NCI-H128 (cell line): ENCODE data around the gene SPRTN.

Experiments
- DNase-seq: peaks from one replicate; lab custom pipeline; 2025; ENCODE audit not compliant: unreplicated experiment; lab: John Stamatoyannopoulos, UW

Gene SPRTN

GRCh38 chr1:231376101-231376500 is 38.0 kb downstream of the SPRTN start:
- no peak for DNase-seq

DNA sequence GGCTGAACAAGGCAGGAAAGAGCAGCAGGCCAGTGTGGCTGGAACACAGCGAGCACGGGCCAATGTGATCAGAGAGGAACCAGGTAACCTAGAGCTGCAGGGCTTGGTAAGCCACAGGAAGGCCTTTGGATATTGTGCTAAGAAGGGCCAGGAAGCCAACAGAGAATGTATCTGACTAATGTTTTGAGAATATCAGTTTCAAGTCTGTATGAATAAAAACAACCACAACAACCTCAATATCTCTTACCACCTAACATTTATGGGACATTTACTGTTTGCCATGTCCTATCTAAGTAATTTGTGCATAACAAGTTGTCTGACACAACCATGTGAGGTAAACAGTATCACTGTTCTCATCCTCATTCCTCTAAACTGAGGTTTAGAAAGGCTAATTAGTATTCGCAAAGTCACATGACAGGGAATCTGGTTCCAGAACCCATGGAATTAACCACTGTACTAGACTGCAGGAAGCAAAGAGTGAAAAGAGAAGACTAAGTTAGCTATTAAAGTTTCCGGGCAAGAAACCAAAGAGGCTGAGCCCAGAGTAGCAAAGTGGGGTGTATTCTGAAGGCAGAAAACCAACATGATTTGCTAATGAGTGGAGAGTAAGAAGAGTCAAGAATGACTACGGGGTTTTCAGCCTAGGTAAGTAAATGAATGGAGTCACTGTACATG is 38.9 kb downstream of the SPRTN start:
- DNase-seq: no peak

- no peak for DNase-seq
Measured at GRCh38 chr1:231381729-231382128, 43.6 kb downstream of the SPRTN start.

DNA sequence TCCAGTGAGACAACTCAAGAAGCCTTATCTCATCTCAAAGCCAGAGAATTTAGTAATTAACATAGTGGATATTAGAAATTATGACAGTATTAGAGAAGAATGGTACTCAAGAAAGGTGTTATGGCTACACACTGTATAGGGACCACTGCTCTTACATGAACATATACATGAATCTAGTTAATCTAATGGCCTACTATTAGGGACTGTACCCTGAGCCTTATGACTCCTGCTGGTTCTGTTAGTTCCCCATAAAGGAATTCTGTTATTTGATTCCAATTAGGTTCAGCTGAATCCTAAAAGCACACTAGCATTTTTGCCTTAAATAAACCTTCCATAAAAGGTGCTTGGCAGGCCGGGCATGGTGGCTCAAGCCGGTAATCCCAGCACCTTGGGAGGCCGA is 44.3 kb downstream of the SPRTN start:
- no peak for DNase-seq

DNA sequence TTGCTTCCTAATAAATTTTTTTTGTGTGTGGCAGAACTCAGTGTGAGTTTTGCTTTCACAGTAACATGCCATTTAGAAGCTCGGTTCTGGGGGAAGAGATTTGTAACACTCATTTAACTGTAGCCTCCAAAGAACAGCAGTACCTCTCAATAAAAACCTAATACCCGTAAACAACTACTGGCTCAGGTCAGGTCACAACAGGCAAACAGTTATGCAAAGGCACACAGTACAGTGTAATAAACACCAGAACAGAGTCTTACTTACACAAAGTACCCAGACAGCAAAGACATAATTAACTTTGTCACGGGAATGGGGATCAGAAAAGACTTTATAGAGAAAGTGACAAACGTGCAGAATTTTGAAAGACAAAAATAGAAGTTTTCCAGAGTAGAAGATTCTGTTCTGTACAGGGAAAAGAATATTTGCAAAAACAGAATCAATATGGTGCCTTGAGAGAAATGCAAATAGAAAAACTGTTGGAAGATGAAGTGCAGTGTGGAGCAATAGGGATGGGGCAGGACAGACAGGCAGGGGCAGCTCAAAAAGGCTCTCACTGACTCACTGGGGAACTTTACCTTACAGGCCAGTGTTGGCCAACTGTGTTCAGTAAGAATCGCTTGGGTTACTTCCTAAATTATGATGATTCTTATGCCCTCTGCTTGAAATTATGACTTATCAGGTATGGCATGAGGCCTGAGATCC is 45.2 kb downstream of the SPRTN start:
- DNase-seq: no peak

- DNase-seq: no peak
Measured at GRCh38 chr1:231384696-231385415, 46.8 kb downstream of the SPRTN start.

DNA sequence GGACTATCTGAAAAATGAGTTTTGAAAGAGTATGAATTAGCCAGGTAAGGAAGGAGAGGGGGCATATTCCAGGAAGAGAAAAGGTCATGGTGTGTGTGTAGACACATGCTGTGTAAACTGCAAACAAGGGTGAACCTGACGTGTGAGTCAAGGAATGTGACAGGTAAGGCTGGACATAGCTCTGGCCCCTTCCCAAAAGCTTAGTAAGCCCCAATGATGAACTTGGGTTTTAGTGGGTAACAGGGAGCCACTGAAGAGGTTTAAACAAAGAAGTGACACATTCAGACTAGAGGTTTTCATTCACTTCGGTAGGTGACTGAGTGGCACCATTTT is 47.3 kb downstream of the SPRTN start:
- DNase-seq: no peak

GRCh38 chr1:231386466-231386865 is 48.4 kb downstream of the SPRTN start:
- no peak for DNase-seq

DNA sequence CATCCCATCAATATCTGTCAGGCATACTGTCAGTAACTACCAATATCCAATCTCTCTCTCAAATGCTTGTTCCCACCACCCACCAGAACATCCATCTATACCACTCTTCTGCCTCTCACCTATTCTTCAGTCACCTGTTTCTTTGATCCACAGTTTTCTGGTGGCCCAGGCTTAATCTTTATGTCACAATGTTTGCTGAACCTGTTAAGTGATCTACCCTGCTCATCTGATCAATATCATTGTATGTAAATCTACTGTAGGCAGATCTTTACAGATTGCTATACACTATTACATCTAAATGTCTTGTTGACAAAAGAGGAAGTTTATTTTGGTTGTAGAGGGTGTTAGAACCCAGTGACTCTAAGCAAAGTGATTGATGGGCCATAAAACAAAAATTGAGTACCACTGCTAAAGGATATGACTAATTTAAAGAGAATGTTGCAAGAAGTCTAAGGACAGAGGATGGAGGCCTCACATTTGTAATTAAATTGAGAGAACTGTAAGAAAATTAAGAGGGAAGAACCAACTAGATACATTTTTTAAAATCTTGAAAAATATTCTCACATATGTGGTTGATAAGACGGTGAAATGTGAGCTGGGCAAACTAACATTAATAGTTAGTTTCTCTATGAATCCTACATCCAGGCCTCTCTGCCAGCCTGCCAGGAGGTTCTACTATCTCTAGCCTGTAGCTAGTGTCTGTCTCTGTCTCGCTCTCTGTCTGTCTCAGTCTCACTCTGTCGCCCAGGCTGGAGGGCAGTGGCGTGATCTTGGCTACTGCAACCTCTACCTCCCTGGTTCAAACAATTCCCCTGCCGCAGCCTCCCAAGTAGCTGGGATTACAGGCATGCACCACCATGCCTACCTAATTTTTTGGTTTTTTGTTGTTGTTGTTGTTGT is 49.9 kb downstream of the SPRTN start:
- no peak for DNase-seq

DNA sequence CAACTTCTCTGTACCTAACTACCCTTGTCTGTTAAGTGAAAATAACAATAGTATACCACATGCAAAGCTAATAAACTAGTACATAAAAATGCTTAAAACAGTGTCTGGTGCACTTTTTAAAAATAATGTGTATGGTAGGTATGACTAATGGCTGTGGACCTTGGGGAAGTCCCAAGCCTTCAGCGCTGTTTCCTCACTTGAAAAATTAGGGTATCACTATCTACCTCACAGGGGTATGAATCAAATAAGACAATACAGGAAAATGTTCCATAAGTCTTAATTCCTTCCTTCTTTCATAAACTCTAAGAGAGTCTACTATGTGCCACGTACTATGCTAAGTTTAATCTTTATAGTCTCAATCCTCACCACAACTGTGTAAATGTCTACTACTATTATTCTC is 52.0 kb downstream of the SPRTN start:
- no peak for DNase-seq

DNA sequence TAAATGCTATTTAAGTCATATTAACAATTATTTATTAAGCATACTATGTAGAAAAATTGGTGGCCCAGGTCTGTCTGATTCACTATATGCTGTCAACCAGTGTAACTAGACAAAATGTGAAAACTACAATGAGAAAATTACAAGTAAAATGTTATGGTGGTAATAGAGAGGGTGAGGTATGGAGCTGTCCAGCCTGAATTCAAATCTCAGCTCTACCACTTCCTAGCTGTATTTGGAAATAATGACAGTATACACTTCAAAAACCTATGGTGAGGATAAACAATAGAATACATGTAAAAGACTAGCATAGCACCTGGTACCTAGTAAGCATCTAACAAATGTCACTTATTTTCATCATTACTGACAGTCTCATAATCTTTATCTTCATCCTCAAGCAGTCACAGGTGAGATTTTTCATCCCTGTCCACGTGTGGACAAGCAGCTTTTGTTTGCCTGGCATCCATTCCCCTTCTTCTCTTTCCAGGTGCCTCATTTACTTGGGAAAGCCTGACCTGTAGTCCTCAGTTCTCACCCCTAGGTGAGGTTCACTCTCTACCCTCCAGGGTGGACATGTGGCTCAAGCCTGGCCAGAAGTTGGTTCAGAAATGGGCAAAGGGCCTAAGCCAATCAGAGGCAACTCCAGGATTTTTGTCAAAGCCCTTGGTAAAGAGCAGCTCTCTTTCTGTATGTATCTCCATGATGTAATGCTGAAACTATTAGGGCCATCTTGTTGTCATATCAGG is 54.5 kb downstream of the SPRTN start:
- no peak for DNase-seq

DNA sequence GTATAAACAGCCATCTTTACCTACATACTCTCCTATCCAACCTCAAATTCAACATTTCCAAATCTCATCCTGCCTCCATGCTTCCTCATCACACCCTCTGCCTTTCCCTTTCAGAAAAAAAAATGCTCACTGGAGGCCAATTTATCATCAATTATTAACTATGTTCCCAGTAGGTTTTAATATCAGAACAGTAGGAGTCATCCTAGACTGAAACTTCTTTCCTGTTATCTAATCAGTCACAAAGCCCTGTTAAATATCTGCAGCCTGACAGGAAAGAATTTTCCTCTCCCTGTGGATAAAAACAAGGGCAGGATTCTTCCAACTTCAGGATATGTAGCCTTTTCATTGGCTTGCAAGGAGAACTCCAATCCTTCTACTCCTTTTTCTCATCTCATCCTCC is 55.6 kb downstream of the SPRTN start:
- no peak for DNase-seq

DNA sequence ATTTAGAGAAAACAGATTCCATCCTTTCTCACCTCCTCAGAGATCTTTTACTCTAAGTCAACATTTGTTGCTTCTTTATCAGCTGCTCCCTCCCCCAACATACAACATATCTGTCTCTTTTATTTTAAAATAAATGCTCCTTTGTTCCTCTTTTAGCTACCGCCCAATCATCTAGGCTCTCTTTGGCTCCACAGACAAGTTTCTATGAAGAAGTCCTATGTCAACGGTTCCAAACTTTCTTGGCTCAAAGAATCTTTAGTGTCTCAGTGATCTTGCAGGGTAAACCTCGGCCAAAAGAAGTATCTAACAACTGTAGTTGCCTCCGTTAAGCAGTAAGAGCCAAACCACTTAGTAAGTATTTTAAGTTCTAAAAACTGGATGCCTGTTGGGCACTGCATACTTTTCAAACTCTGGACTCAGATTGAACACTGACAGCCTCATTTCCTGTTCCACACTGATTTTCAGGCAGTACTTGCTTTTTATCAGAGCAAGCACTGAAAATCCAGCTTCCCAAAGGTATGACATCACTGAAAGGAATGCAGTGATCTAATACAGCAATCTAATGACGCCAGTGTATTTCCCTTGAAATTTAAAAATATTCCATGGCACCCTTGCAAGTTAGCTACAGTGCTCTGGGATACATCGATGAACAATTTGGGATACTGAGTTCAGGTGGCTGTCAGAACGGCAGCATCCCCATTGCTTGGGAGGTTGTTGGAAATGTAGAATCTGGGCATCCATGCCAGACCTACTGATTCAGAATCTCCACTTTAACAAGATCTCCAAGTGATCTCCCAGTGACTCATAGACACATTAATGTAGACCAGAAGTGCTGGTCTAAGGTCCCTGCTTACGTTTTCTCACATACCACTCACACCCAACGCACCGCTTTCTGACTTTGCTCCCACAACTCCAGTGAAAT is 57.2 kb downstream of the SPRTN start:
- no peak for DNase-seq

- no peak for DNase-seq
Measured at GRCh38 chr1:231395998-231396390, 57.9 kb downstream of the SPRTN start.

DNA sequence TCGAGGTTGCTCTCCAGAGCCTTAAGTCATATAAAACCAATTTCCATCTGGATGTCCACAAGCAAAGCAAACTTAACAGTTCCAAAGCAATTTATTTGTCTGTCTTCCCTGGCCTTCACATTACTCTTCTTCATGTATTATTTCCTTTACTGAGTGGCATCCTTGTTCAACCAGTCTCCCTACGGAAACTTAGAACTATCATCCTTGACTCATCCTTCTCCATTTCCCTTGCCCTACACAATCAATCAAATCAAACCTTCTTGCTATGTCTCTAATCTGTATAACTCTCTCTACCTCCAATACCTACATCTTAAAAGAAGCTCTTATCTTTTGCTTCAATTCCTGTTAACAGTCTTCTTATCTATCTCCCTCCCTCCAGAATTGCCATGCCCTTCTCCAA is 58.5 kb downstream of the SPRTN start:
- no peak for DNase-seq

DNA sequence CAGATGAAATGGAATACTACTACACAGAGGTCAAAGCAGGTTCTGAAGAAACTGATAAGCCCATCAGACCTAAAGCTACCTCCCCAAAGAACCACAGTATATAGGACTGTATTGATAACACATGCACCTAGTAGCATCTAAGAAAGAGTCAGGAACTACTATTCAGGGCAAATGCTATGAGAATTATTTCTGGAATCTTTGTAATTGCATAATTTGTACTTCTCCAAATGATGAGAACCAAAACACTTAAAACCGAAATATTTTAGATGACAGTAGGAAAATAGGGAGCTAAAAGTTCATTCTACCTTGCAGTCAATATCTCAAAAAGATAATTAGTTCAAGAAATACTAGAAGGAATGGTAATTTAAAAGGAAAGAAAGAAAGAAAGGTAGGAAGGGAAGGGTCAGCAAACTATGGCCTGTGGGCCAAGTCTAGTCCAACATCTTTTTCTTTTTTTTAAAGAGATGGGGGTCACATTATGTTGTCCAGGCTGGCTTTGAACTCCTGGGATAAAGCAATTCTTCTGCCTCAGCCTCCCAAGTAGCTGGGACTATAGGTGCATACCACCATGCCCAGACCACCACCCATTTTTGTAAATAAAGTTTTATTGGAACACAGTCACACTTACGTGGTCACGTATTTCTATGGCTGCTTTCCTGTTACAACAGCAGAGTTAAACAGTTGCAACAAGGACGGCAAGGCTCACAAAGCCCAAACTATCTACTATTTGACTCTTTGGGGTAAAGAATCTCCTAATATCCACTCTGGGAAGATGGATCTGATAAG is 60.0 kb downstream of the SPRTN start:
- DNase-seq: no peak

GRCh38 chr1:231401478-231401877 is 63.4 kb downstream of the SPRTN start:
- no peak for DNase-seq

GRCh38 chr1:231404318-231404717 is 66.2 kb downstream of the SPRTN start:
- DNase-seq: no peak
